LNCAP (cell line): ENCODE data around the gene WEE1.

Experiments used
- CTCF ChIP-seq: fragments of 450-650 bp; IDR thresholded peaks from 2 replicates; pipeline ENCODE4 v1.5.1; 2017; ENCODE audit warnings: mild to moderate bottlenecking

The WEE1 gene

GRCh38 chr11:9561279-9561982 is 12.0 kb upstream of the WEE1 start:
- TF ChIP-seq CTCF: no peak

- no peak for TF ChIP-seq CTCF
These were observed 10.8 kb upstream of the WEE1 start for GRCh38 chr11:9562716-9563115.

GRCh38 chr11:9563196-9563730 is 10.2 kb upstream of the WEE1 start:
- no peak for TF ChIP-seq CTCF

- TF ChIP-seq CTCF: no peak
These were observed 7.5 kb upstream of the WEE1 start for GRCh38 chr11:9565822-9566560.

- no peak for TF ChIP-seq CTCF
These were observed 6.9 kb upstream of the WEE1 start for GRCh38 chr11:9566561-9567063.

- no peak for TF ChIP-seq CTCF
These were observed 6.1 kb upstream of the WEE1 start for GRCh38 chr11:9567401-9567800.

GRCh38 chr11:9568161-9568853 is 5.2 kb upstream of the WEE1 start:
- TF ChIP-seq CTCF: no peak
